WI38 (cell line): Measurements from ENCODE around the gene C10orf95.

Source experiments
- H3K4me3 ChIP-seq: 2 replicates; pipeline ENCODE4 v1.5.1; 2011; ENCODE audit warnings: low read depth, mild to moderate bottlenecking, control low read depth, low read length
- CTCF ChIP-seq: IDR thresholded peaks from 2 replicates; pipeline ENCODE4 v1.5.1; 2012; ENCODE audit warnings: low read depth, mild to moderate bottlenecking, control low read depth, low read length

C10orf95 gene

GRCh38 chr10:102451105-102451969, at the start of gene C10orf95:
Gene C10orf95 (minus strand): TSS chr10:102451543. CDS start chr10:102451093, 450 bp downstream.
- peak within 1 kb of the TSS; percentile 65 for H3K4me3 ChIP-seq
- no peak for TF ChIP-seq CTCF

- peak overlapping the region; percentile 94 for H3K4me3 ChIP-seq
Measured at GRCh38 chr10:102500686-102501085, 49.3 kb upstream of the C10orf95 start.

- no peak overlapping the region for H3K4me3 ChIP-seq
- no peak for TF ChIP-seq CTCF
Measured at GRCh38 chr10:102499356-102499755, 48.0 kb upstream of the C10orf95 start.

- H3K4me3 ChIP-seq, result no peak overlapping the region
- TF ChIP-seq CTCF, result no peak
Measured at GRCh38 chr10:102497545-102497944, 46.2 kb upstream of the C10orf95 start.

GRCh38 chr10:102493771-102494170, 42.4 kb upstream of the C10orf95 start:
- no peak overlapping the region for H3K4me3 ChIP-seq
- no peak for TF ChIP-seq CTCF

- no peak for TF ChIP-seq CTCF
- H3K4me3 ChIP-seq, result no peak overlapping the region
Measured at GRCh38 chr10:102492983-102493382, 41.6 kb upstream of the C10orf95 start.

GRCh38 chr10:102492344-102492939, 41.1 kb upstream of the C10orf95 start:
- no peak overlapping the region for H3K4me3 ChIP-seq
- no peak for TF ChIP-seq CTCF
